HG02973 (cell line): ENCODE data around the gene LPO.

Experiments used
- ATAC-seq: cut with Tn5 transposase; IDR thresholded peaks from one replicate; pipeline ENCODE4 v1.9.1; 2021; ENCODE audit warnings: moderate library complexity; ENCODE audit not compliant: unreplicated experiment

Gene LPO

DNA sequence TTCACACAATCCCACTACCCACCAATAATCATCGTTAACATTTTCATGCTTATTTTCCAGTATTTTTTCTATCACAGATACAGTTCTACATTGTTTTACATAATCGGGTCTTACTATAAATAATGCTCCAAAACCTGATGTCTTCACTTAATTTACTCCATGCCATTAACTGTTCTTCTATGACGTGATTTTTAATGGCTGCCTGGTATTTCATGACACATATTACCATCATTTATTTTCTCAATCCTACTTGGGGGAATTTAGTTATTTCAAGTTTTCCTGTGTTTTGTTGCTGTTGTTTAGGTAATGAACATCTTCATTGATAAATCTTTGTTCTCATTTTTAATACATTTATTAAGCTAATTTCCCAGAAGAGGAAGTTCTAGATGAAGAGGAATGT, 14.7 kb downstream of the LPO start:
- ATAC-seq, result no peak

DNA sequence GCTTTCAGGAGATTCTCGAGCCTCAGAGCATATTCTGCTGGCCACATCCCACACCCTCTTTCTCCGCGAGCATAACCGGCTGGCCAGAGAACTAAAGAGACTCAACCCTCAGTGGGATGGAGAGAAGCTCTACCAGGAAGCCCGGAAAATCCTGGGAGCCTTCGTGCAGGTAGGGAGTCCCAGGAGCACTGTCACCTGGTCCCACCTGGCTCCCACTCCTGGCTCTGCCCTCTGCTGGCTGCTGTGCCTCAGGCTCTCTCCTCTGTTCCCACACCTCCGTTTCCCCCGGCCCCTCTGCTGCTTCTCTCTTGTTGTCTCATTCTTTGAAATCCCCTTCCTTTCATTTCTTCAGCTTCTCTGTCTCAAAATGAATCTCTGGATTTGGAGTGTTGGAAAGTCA, 16.4 kb downstream of the LPO start:
- no peak for ATAC-seq

DNA sequence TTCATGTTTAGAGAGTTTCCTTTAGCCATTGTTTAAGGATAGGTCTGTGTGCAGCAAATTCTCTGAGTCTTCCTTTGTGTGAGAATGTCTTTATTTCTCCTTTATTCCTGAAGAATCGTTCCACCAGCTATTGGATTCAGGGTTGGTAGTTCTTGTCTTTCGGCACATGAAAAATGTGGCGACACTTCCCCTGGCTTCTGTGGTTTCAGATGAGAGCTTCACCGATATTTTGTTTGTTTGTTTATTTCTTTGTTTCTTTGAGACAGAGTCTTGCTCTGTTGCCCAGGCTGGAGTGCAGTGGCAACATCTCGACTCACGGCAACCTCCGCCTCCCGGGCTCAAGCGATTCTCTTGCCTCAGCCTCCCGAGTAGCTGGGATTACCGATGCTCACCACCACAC, 23.8 kb downstream of the LPO start:
- ATAC-seq, result no peak

GRCh38 chr17:58263773-58264172, 25.4 kb downstream of the LPO start:
- ATAC-seq, result no peak

- ATAC-seq, result no peak
Observed at GRCh38 chr17:58264407-58265103, 26.2 kb downstream of the LPO start.

GRCh38 chr17:58265271-58265670, 26.9 kb downstream of the LPO start:
- ATAC-seq, result no peak

- no peak for ATAC-seq
Observed at GRCh38 chr17:58265902-58266875, 27.8 kb downstream of the LPO start.

- no peak for ATAC-seq
Observed at GRCh38 chr17:58267347-58268324, 29.3 kb downstream of the LPO start.

DNA sequence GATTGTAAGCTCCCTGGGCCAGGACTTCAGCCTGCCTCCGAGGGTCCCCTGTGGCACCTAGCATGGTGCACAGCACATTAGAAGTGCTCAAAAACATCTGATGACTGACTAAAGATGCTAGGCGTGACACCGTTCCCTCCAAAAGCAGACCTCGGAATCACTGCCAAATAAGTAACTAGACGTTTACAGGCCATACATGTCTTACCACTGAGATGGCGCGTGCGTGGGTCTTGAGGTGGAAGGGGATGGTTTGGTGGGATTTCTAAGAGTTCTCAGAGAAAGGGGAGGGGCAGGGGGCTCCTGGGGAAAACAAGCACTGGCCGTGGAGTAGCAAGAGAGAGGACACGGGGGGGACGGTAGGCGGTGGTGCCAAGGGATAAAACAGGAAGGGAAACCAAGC, 29.9 kb downstream of the LPO start:
- ATAC-seq, result no peak

DNA sequence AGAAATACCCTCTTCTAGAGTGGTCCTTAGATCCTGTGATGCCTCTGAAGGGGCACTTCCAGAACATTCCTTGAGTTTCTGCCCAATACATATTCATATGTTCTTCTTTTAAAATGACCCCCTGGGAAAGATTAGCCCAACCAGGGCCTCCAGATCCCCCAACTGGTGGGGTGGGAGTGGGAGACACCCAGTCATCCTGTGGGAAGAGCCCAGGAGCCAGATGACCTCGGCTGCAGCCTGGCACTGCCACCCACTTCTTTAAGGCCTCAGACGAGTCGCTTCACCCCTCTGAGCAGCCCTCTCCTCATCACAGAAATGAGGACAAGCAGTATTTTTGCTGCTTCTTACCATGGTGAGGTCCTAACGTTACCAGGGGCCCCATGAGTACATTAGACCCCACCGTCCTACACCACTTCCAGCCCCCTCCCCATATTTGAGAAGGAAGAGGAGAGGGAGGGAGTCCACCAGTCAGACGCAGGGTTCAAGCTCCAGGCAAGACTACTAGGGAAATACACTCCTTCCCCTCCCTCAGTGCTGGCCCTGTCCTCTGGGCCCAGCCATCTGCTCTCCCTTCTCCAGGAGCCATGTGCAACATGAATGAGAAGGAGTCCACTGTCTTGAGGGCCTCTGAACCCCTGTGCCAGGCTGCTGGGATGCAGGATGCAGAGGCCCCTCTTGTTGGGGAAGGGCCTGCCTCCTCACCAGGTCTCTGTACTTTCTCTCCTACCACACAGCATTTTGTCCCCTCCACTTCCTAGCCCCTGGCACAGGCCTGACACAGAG, 30.6 kb downstream of the LPO start:
- no peak for ATAC-seq

DNA sequence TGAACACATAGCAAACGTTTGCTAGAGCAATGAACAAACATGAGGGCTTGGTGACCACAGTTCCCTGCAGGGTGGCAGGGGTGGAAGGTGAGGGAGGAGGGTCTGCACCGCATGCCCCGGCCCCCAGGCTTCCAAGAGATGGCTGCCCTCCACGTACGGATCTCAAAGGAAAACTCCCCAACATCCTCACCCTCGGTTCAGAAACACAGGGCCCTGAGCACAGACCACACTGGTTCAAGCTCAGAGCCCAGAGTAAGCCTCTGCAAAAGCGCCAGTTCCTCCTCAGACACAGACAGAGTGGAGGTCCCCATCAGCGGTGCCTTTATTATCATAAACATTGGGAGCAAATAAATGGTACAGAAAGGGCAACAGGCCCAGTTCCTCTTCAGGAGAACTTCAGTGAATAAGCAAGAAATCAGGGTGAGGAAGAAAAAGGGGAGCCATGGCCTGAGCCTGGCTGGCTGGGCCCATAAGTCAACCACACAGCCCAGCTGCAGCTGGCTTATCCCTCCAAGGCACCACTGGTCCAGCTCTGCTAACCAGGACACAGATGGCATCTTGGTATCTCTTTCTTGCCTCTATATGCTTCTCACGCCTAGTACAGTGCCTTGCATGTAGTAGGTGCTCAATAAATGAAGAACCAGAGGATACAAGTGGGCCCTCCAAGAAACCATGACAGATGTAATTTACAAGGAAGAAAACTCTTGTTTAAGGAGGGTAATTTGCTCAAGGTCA, 31.3 kb downstream of the LPO start:
- ATAC-seq, result no peak

- no peak for ATAC-seq
Observed at GRCh38 chr17:58270476-58271215, 32.3 kb downstream of the LPO start.

GRCh38 chr17:58271216-58271931, 33.0 kb downstream of the LPO start:
- ATAC-seq, result no peak

DNA sequence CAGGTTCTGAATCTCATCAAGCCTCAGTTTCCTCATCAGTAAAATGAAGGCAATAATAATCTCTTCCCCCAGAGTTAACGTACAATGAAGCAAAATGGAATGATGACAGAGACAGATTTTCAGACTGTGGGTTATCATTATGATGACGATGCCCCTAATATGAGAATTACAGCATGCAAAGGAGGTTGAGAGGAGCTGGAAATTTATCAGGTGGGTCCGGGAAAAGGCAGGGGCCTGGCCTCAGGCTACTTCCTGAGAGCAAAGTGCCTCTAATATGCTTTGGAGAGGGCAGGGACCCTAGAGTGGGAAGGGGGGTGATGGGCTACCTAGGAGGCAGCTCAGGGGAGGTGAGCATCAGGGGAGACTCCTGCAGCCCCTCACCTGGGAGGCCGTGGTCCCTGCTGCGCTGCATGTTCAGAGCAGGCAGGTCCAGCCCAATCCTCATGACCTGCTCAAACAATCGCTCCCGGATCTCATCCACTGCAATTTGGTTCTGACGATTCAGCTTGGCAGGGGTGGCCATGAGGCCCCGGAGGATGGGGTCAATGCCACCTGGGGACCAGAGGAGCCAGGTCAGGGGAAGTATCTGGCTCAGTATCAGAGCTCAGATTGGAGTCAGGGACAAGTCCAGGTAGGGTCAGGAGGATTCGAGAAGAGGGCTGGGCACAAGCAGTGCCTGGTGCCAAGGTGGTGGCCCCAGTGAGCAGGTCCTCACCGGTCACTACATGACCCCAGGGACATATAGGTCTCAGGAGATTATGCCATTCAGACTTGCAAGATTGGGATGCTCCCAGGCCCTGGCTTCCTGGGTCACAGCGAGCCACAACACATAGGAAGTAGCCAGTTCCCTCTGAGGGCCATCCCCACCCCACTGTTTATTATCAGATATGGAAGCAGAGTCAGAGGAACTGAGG, 34.2 kb downstream of the LPO start:
- ATAC-seq, result no peak

DNA sequence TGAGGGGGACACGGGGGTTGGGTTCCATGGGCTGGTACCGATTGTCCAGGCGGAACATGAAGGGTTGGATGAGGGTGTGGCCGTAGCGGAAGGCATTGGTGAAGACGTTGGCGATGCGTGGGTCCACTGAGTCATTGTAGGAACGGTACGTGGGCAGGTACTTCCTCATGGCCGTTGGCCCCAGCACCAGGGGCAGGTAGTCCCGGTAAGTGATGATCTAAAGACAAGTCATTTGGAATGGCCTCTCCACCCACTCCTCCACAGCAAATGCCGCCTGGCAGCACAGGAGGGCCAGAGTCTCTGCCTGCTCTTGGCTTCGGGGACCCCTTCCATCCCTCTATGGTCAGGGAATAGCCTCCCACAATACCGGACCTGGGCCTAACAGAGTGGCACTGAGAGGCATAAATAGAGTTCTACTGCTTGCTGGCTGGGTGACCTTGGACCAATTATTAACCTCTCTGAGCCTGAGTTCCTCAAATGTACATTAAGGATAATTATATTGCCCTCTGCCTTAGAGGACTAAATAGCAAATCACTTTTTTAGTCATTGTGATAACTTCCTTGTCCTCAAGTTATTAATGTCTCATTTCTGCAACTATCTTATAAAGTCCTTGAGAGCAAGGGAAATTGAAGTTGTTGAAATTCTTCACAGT, 35.2 kb downstream of the LPO start:
- no peak for ATAC-seq

GRCh38 chr17:58275417-58275816, 37.0 kb downstream of the LPO start:
- no peak for ATAC-seq

- no peak for ATAC-seq
Observed at GRCh38 chr17:58276423-58276822, 38.0 kb downstream of the LPO start.
